Measurements from ENCODE around the gene RIN3. TPM values are rescaled to one million over a fixed set of nuclear protein-coding genes. Genes with fewer than 3 reads are reported as not detected.

RIN3 gene
- total RNA-seq, 4 donors from 2014 or later, result 15.4 to 53.6 (median 39.7) TPM

GRCh38 chr14:92627707-92628215 lies 114.2 kb downstream of the RIN3 start:
- H3K4me1 ChIP-seq, result no peaks in the 10 kb centered on the region
- DNase-seq, result no peak
- no peak for TF ChIP-seq POLR2A (IDR thresholded peaks at IDR 0.05)
- TF ChIP-seq, protein P1, sequence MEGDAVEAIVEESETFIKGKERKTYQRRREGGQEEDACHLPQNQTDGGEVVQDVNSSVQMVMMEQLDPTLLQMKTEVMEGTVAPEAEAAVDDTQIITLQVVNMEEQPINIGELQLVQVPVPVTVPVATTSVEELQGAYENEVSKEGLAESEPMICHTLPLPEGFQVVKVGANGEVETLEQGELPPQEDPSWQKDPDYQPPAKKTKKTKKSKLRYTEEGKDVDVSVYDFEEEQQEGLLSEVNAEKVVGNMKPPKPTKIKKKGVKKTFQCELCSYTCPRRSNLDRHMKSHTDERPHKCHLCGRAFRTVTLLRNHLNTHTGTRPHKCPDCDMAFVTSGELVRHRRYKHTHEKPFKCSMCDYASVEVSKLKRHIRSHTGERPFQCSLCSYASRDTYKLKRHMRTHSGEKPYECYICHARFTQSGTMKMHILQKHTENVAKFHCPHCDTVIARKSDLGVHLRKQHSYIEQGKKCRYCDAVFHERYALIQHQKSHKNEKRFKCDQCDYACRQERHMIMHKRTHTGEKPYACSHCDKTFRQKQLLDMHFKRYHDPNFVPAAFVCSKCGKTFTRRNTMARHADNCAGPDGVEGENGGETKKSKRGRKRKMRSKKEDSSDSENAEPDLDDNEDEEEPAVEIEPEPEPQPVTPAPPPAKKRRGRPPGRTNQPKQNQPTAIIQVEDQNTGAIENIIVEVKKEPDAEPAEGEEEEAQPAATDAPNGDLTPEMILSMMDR (IDR thresholded peaks at IDR 0.05), result no peak
- H3K4me3 ChIP-seq, result no peak overlapping the region
- no peak overlapping the region for H3K27ac ChIP-seq
- no peaks in the 10 kb centered on the region for H3K27me3 ChIP-seq
- peaks cover 0 to 17% (median 4%) of the 10 kb centered on the region in 4 donors for H3K9me3 ChIP-seq
- peaks cover 0 to 9% (median 0%) of the 10 kb centered on the region in 3 donors for H3K36me3 ChIP-seq

DNA sequence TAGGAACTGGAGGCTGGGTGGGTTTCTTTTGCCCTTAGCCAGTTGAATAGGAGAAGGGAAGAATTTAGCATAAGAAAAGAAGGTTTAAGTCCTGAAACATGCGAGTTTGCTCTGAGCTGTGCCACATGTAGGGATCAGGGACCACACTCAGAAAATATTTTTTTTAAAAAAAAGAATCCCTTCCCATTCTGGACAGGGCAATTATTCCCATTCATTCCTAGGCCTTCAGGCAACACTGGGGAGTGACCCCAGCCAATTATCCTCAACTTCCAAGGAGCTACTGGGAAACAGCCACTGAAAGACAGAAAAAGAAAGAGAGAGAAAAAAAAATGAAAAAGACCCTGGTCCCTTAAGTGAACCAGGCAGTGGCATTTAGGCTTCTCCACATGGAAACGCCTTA lies 115.1 kb downstream of the RIN3 start:
- Histone ChIP-seq H3K4me3 (no peak overlapping the region), H3K9me3 (peaks cover 0 to 17% (median 4%) of the 10 kb centered on the region in 4 donors), H3K36me3 (peaks cover 0 to 9% (median 0%) of the 10 kb centered on the region in 3 donors), H3K4me1 (peaks cover 0 to 6% (median 0%) of the 10 kb centered on the region in 4 donors), H3K27ac (no peak overlapping the region), H3K27me3 (no peaks in the 10 kb centered on the region)
- no peak for DNase-seq
- TF ChIP-seq, protein P1 (IDR thresholded peaks at IDR 0.05), result no peak
- TF ChIP-seq POLR2A (IDR thresholded peaks at IDR 0.05), result no peak

GRCh38 chr14:92630367-92630766 lies 116.8 kb downstream of the RIN3 start:
- H3K9me3 ChIP-seq, result peaks cover 0 to 17% (median 4%) of the 10 kb centered on the region in 4 donors
- H3K4me3 ChIP-seq, result no peak overlapping the region
- no peak for TF ChIP-seq POLR2A (IDR thresholded peaks at IDR 0.05)
- TF ChIP-seq, protein P1 (IDR thresholded peaks at IDR 0.05), result no peak
- peaks cover 0 to 9% (median 0%) of the 10 kb centered on the region in 3 donors for H3K36me3 ChIP-seq
- DNase-seq, result no peak
- H3K27ac ChIP-seq, result no peak overlapping the region
- H3K27me3 ChIP-seq, result no peaks in the 10 kb centered on the region
- peaks cover 0 to 6% (median 0%) of the 10 kb centered on the region in 4 donors for H3K4me1 ChIP-seq

GRCh38 chr14:92631098-92631497 lies 117.5 kb downstream of the RIN3 start:
- TF ChIP-seq, protein P1 (IDR thresholded peaks at IDR 0.05), result no peak
- no peak for TF ChIP-seq POLR2A (IDR thresholded peaks at IDR 0.05)

DNA sequence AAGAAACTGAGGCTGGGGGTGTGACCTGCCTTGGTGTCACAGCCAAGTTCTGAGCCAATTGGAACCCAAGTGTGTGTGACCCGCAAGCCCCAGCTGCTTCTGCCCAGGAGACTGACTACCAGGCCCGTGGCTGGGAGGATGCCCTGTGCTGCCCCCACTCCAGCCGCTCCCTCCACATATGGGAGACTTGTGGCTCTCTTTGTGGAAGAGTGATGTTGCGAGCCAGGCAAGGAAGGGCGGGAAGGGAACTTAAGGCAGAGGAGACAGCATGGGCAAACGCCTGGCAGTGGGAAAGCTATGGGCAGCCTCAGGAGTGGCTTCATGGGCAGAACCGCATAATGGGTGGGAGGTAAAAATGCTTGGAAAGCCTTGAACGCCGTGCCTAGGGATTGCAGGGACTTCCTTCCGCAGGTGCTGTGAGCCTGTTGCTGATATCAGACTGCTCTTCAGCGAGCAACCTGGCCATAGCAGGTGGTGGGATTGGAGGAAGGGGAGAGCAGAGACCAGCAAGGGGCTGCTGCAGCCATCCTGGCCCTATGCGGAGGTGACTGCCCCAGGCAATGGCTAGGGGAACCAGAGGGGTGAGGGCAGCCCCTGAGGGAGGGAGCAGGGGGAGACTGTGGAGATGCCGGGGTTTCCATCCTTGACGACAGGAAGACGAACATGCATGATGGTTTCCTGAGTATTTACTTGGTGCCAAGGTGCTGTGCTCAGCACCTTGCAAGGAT lies 119.1 kb downstream of the RIN3 start:
- Histone ChIP-seq H3K4me1 (peaks cover 0 to 6% (median 0%) of the 10 kb centered on the region in 4 donors), H3K27me3 (no peaks in the 10 kb centered on the region), H3K9me3 (peaks cover 0 to 7% (median 0%) of the 10 kb centered on the region in 4 donors), H3K27ac (no peak overlapping the region), H3K4me3 (no peak overlapping the region), H3K36me3 (peaks cover 0 to 1% (median 0%) of the 10 kb centered on the region in 3 donors)
- no peak for DNase-seq
- TF ChIP-seq POLR2A (IDR thresholded peaks at IDR 0.05), result no peak
- TF ChIP-seq, protein P1 (IDR thresholded peaks at IDR 0.05), result no peak

More at GRCh38 chr14:92631098-92631497, 117.5 kb downstream of the RIN3 start:
- Histone ChIP-seq H3K4me1 (peaks cover 0 to 6% (median 0%) of the 10 kb centered on the region in 4 donors), H3K27me3 (no peaks in the 10 kb centered on the region), H3K36me3 (peaks cover 0 to 9% (median 0%) of the 10 kb centered on the region in 3 donors), H3K9me3 (peaks cover 0 to 17% (median 4%) of the 10 kb centered on the region in 4 donors), H3K27ac (no peak overlapping the region), H3K4me3 (no peak overlapping the region)
- DNase-seq, result no peak

All from Peyer's patch (tissue), 4 donors.